ENCODE results near the gene FKBP7.
"Not testable (repeated sequence)": the region's sequence is repeated elsewhere in the genome, so short reads cannot be mapped to it uniquely, and the experiment has no call there.

The FKBP7 gene
- total RNA-seq: 0.82 to 2.5 (median 0.96) reads per million in 3 experiments

GRCh38 chr2:178478439-178479274 is at the start of gene FKBP7:
Gene FKBP7 (minus strand): TSS chr2:178478600. CDS start chr2:178478499, 101 bp downstream.
- peak; percentile 80 for DNase-seq

DNA sequence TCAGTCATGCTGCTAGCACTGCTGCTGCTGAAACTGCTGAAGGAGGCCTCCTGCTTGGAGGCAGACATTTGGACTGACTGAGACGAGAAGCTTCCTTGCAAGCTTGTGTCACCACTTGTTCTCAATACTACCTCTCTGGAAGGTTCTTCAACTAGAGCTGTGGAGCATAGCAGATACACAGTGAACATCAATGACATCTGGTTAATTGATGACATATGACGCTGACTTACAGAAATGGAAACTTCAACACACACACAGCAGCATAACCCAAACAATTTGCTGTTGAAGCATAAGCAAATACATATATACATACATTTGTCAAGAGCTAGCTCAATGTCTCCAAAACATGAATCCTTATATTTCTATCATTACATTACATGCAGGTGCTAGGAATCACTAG is 49.2 kb upstream of the FKBP7 start:
- no peak for DNase-seq

- DNase-seq: no peak
Measured at GRCh38 chr2:178526256-178526655, 47.9 kb upstream of the FKBP7 start.

- not testable (repeated sequence) for DNase-seq
Measured at GRCh38 chr2:178525460-178525859, 47.1 kb upstream of the FKBP7 start.

DNA sequence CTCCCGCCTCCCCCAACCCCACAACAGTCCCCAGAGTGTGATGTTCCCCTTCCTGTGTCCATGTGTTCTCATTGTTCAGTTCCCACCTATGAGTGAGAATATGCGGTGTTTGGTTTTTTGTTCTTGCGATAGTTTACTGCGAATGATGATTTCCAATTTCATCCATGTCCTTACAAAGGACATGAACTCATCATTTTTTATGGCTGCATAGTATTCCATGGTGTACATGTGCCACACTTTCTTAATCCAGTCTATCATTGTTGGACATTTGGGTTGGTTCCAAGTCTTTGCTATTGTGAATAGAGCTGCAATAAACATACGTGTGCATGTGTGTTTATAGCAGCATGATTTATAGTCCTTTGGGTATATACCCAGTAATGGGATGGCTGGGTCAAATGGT is 46.6 kb upstream of the FKBP7 start:
- not testable (repeated sequence) for DNase-seq

DNA sequence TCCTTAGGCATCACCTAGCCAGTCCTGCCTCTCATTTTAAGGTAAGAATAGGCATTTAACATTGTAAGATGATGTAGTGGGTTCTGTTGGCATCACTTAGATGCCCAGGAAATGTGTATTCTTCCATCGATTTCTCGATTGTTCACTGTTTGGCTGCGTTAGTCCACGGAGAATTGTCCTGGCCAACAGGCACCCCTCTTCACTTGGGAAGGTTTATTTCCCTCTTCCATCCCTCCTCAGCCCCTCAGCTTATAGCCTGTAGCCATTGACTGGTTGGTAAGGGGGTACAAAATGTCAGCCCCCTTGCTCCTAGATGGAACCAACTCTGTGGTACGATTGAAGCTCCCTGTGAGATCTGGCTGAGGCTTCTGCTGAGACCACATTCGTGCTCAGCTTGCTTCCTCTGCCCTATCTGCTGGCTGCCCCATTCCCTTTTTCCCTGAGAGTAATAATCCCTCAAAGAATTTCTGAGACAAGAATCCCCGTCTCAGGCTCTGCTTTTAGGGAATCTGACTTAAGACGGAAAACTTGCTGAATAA is 45.3 kb upstream of the FKBP7 start:
- no peak for DNase-seq

- peak; percentile 82 for DNase-seq
Measured at GRCh38 chr2:178522950-178523595, 44.7 kb upstream of the FKBP7 start.

DNA sequence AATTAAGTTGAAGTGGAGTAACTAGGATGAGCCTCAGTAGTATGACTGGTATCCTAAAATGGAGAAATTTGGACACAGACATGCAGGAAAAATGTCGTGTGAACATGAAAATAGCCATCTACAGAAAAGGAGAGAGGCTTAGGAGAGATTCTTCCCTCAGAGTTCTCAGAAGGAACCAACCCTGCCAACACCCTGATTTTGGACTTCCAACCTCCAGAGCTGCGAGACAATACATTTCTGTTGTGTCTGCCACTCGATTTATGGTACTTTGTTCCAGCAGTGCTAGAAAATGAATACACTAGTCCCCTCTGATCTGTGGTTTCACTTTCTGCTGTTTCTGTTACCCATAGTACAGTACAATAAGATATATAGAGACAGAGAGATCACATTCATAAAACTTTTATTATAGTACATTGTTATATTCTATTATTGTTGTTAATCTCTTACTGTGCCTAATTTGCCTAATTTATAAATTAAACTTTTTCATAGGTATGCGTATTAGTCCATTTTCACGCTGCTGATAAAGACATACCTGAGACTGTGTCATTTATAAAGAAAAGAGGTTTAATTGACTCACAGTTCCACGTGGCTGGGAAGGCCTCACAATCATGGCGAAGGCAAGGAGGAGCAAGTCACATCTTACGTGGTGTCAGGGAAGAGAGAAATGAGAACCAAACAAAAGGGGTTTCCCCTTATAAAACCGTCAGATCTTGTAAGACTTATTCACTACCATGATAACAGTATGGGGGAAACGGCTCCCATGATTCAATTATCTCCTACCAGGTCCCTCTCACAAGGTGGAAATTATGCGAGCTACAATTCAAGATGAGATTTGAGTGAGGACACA is 43.1 kb upstream of the FKBP7 start:
- no peak for DNase-seq

GRCh38 chr2:178517496-178517895 is 39.1 kb upstream of the FKBP7 start:
- no peak for DNase-seq

- peak; percentile 42 for DNase-seq
Measured at GRCh38 chr2:178514664-178515063, 36.3 kb upstream of the FKBP7 start.

GRCh38 chr2:178513876-178514275 is 35.5 kb upstream of the FKBP7 start:
- DNase-seq: no peak

GRCh38 chr2:178512484-178512883 is 34.1 kb upstream of the FKBP7 start:
- no peak for DNase-seq

DNA sequence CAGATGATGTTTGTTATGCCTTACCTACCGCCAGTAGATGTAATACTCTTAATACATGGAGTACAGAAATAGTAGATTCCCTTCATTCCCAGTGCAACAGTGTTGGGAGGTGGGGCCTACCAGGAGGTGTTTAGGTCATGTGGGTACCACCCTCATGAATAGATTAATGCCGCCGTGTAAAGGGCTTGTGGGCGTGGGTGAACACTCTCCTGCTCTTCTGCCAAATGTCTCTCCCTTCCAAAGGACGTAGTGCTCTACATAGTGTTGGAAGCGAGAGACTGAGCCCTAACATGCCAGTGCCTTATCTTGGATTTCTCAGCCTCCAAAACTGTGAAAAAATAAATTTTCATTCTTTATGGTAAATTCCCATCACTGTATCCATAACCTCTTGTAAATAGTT is 32.0 kb upstream of the FKBP7 start:
- DNase-seq: no peak

DNA sequence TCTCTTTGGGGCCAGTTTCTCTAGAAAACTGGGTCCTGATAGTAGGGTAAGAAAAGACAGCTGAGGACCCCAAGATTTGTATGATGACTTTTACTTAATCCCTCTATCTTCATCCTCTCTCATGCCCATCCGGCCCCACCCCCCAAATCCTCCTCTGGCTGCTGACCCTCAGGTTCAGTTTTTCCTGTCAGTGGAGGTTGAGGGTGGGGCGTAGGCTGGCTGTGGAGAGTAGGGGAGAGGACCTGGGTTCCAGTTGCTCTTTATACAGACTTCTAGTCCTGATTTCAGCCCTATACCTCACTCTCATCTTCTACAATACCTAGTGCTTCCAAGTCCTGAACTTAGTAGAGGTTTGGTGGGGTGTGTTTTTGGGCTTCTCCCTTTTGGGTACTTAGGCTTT is 30.2 kb upstream of the FKBP7 start:
- no peak for DNase-seq

- DNase-seq: no peak
Measured at GRCh38 chr2:178506949-178507348, 28.5 kb upstream of the FKBP7 start.

GRCh38 chr2:178506524-178506923 is 28.1 kb upstream of the FKBP7 start:
- no peak for DNase-seq

GRCh38 chr2:178506101-178506500 is 27.7 kb upstream of the FKBP7 start:
- no peak for DNase-seq

DNA sequence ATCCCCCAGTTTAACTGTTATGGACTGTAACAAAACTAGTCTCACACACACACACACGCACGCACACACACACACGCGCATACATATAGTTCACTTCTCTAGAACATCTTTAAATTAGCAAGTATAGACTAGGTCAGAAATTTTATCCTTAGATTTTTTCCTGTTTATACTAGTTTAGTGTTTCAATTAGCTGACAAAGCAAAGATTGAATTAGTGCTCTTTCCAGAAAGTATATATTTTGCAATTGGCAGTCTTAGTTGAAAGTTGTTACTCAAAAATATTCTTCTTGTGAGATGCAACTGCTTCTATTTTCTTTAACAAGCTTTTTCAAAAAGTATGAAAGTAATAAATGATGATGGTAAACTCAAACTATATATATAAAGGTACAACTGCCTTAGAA is 24.4 kb upstream of the FKBP7 start:
- DNase-seq: no peak

DNA sequence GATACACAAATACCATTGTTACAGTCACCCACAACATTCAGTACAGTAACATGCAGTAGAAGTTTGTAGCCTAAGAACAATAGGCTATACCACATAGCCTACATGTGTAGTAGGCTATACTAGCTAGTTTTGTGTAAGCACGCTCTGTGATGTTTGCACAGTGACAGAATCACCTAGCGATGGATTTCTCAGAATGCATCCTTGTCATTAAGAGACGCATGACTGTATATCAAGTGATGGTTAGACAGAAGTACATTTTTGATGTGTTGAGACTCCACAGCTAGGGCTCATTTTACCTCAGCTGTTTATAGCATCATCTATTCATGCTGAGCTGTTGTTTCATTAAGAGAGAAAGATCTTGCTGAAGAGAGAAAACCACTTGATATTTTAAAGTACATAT is 21.2 kb upstream of the FKBP7 start:
- DNase-seq: no peak

DNA sequence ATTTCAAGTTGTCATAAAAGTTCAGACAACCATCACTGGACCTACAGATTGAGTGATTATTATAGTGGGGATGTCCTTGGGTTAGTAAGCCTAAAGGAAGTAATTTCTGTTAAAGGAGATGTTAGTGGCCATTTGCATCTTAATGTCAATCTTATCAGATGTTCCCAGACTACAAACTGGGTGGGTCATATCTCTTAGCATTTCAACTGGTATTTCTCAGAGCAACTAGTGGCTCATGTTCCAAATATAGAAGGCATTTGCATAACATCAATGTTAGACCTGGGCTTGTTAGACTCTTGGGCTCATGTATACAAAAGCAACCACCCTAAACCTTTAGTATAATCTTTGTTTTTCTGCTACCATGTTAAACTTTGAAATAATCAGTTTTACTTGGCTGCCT is 19.7 kb upstream of the FKBP7 start:
- DNase-seq: no peak

DNA sequence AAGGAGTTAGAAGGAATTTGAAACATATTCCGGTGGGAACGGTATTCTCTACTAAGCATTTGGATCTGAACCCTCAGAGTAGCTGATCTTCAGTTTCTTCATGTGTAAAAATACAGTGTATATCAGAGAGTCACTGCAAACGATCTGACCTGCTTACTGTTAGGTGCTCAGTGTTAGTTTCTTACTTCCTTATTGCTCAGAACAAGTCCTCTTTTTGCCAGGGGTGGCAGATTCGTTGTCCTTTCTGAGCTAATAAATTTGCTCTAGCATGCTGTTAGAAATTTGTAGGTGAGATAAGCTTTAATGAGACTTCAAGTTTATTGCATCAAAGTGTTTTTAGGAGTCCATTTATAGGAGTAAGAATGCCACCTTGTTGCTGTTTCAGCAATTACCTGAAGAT is 17.6 kb upstream of the FKBP7 start:
- no peak for DNase-seq

GRCh38 chr2:178491612-178492011 is 13.2 kb upstream of the FKBP7 start:
- no peak for DNase-seq

DNA sequence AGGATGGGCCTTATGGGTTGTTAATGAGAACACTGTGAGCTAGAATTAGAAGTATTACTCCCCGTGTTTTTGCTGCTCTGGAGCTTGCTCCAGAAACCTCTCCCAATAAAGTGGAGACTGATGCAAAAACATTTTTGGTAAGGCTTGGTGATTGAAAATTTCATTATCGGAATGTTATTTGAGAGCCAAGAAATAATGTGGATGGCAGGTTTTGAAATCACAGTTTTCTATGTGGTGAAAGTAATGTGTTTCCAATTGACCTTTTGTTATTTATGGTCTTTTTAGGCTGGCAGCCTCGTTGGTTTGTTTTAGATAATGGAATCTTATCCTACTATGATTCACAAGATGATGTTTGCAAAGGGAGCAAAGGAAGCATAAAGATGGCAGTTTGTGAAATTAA is 7.0 kb upstream of the FKBP7 start:
- no peak for DNase-seq
